SW480 (cell line): ENCODE results near the gene NCOA7.
A peak's percentile ranks its signal among the peaks of the same experiment; 100 is the strongest.

Experiments
- DNase-seq: peaks from one replicate; pipeline ENCODE4 v3.0.0-alpha.2; 2016; ENCODE audit warnings: low spot score

The NCOA7 gene

GRCh38 chr6:125790358-125791150 is at the start of gene NCOA7:
Gene NCOA7 (plus strand): TSS chr6:125790960. CDS start chr6:125815355, 24,395 bp downstream.
- peak; percentile 75 for DNase-seq

DNA sequence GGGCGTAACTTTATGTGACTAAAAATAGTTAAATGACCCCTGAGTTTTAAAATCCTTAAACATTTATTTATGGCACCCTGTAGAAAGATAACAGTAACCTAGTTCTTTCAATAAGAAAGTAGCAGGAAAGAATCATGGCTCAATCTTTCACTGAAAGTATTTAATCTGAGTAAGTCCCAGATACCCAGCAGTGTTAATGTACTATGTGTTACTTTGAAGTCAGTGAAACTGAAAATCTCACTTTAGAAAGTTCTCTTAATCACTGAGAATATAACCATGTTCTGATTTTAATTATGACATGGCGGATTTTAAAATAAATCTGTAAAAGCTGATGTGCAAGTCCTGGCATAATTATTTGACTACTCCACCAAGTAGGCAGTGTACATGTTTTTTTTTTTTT is 49.4 kb upstream of the NCOA7 start:
- no peak for DNase-seq

DNA sequence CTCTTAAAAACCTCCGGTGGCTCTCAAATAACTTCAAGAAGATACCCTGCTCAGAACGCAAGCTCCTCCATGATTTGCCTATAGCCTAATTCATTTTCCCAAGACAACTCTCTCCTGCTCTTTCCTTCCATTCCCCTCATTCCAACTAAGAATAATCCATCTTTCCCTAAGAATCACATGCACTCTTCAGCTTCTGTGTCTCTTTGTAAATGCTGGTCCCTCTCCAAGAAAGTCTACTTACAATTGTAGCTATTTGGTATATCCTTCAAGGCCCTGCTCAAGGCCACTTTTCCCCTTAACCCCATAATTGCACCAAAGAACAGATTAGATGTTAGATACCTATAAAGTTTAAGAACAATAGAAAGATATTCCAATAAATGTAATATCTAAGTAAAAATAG is 48.7 kb upstream of the NCOA7 start:
- DNase-seq: no peak

- DNase-seq: no peak
These were observed 48.2 kb upstream of the NCOA7 start for GRCh38 chr6:125742464-125743120.

DNA sequence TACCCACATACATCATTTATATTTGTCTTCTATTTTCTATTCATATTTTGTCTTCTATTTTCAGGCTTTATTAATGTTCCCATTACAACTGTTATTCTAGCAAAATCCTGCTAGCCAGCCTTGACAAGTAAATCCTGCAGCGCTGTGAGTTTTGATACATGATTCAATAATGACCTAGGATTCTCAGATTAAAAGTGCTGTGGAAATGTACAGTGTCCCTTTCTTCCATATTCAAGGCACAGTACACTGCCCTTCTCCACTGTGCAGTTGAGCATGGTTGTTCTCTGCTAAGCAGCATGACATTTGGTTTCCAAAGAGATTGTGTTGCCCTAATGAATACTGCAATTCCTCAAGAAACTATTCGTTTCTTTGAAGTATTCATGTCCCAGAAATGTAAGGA is 47.2 kb upstream of the NCOA7 start:
- DNase-seq: no peak

DNA sequence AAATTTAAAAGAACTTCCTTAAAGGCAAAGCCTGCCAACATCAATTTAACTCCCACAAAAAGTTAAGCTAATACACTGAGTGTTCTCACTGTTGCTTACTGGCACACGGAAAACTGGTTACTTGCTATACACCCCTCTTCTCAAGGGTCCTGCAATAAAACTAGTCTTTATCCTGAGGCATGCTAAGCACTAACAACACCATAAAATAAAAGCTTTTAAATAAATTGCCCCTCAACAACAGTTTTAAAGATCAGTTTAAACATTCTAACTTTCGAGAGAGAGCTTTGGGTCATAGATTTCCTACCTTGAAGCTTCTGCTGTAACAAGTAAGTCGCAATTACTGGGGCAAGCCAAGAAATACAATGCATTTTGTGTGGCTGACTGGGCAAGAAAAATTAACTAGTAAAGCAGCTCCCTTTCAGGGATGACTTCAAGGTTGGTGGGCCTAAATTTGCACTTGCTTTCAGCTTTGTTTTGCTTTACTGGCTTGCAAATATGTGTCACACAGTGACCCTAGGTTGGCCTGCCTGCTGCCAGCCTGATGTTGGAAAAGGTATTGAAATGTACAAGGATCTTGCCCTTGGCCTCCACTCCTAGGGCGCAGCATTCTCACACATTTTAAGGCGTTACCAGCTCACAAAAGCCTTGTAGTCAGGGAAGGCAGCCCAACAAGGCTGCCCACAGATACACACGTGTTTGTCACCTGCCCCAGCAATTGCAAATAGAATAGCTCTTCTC is 45.3 kb upstream of the NCOA7 start:
- DNase-seq: peak; percentile 23

GRCh38 chr6:125746019-125746414 is 44.7 kb upstream of the NCOA7 start:
- DNase-seq: no peak

GRCh38 chr6:125746731-125747588 is 43.8 kb upstream of the NCOA7 start:
- DNase-seq: peak; percentile 87

GRCh38 chr6:125747589-125748405 is 43.0 kb upstream of the NCOA7 start:
- peak; percentile 76 for DNase-seq

DNA sequence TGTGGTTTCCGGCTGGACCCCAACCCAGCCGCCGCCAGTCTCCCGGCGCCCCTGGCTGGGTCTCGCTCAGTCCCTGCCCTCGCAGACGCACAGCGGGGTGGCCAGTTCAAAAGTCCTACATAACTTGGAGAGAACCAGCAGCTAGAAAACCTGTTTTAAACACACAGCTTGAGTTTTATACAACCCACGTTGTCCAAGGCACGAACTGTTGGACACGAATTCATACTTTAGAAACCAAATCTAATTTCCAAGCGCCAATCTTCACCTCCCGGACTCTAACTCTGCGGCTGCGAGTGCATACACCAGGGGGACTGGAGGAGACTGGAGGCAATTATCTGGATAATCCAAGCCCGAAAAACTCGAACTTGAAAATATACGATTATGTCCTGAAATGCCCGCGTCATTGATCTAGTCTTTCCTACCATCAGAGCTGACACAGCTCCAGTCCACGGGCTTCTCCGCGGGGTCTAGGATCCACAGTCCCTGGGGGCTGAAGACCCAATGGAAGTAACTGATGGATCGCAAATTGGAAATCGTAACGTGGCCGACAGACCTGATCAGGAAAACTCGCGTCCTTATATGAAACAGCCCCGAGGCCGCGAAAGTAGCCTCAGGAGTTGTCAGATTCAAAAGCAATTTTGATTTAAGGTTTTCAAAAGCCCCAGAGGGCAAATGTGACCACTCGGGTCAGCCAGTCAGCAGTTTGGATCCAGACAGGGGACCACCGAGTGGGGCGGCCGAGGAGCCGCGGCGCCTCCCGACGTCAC is 42.2 kb upstream of the NCOA7 start:
- peak; percentile 56 for DNase-seq

DNA sequence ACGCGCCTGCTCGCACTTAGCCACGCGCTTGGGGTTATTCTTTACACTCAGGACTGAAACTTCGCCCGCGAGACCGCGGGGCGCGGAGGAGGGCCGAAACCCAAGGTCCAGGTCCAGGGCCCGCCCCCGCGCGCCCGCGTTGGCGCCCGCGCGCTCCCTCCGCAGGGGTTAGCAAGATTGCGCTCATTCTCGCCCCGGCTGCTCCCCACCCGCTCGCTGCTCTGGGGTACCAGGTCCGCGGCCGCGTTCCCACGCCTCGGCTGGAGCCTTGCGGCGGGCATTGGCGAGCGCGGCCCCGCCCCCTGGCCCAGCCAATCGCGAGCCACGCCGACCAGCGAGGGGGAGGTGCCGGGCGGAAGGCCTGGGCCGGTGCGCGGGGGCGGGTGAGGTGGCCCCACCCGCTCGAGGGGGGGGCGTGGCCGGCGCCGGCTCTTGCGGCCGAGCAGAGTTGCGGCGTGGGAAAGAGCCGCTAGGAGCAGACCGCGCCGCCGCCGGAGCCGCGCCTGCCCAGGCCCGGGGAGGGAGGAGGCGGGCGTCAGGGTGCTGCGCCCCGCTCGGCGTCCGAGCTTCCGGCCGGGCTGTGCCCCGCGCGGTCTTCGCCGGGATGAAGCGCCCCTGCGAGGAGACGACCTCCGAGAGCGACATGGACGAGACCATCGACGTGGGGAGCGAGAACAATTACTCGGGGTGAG is 41.4 kb upstream of the NCOA7 start, which contains the start of gene HEY2:
Gene HEY2 (plus strand): TSS at position 460 of the 692 bp plus-strand sequence. CDS start 145 bp downstream, at position 605.
- DNase-seq: peak; percentile 89

DNA sequence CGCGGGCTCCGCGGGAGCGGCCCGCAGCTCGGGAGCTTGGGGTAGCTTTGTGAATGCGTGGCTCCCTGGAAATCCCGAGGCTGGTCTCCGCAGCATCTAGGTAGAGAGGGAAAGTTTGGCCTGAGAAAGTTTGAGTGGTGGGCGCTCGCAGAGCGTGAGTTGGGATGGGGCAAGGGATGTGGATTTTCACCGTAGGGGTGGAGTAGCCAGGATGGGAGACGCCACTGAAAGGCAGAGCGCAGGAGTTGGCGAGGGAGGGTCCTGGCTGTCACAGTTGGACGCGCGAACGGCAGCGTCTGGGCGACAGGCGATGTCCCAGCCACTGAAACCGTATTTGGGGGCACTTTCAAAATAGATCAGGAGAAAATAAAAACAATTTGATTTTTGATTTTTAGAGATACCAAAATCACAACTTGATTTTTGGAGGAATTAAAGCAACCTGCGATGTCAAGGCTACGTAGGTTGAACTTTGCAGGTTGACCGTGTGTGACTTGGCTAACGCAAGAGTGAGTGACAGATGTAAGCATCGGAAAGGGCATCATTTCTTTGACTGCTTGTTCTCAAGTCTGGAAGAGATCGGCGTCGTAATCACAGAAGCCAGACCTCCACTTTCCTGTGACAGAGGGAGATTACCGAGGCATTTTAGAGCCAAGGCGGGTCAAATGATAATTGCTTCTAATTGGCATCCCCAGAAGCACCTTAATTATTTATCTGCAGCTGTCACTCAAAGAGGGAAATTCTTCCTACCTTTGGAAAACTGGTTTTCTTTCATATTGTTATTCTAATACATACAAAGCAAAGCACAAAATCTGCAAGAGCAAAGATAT is 40.7 kb upstream of the NCOA7 start:
- peak; percentile 46 for DNase-seq

GRCh38 chr6:125750692-125751333 is 39.9 kb upstream of the NCOA7 start:
- DNase-seq: no peak

GRCh38 chr6:125751334-125751916 is 39.3 kb upstream of the NCOA7 start:
- DNase-seq: no peak

- DNase-seq: no peak
These were observed 38.0 kb upstream of the NCOA7 start for GRCh38 chr6:125752773-125753172.

DNA sequence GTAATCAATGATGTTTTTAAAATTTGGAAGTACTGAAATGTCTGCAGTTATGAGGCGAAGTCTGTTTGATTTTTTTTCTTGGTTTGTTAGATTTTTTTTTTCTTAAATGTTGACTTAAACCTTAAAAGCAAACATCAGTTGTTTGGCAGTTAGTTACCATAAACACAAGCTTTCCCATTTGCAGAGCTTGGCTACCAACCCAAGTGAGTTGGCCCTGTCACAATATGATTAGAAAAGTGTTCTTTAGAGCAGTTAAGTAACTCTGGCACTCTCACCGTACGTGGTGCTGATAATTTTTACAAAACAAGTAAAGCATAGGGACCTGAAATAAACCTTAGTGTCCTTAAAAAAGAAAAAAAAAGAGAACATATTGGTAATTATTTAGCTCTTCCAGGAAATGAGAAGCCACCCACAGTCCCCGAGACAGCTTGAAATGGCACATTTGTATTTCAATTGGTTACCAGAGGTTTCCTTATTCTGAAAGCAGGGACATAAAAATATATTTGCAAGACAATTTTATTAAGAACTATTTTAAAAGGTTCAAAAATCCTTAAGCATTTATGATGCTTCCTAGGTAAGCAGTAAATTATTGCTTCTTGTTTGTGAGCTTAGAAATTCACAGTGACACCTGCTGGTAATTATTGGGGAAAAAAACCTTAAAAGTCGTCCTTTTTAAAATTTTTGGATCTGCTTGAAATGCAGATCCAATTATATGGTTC is 37.4 kb upstream of the NCOA7 start:
- DNase-seq: no peak

- DNase-seq: no peak
These were observed 36.9 kb upstream of the NCOA7 start for GRCh38 chr6:125753937-125754259.
